AG08395 (cell line): ENCODE results near the gene SCNN1G.
A peak's percentile ranks its signal among the peaks of the same experiment; 100 is the strongest.
"Not testable (repeated sequence)": the region's sequence is repeated elsewhere in the genome, so short reads cannot be mapped to it uniquely, and the experiment has no call there.

Experiments used
- DNase-seq: peaks from one replicate; pipeline ENCODE4 v3.0.0; 2012; ENCODE audit warnings: mixed read lengths, low spot score

The SCNN1G gene

GRCh38 chr16:23207485-23207884, 24.9 kb downstream of the SCNN1G start:
- no peak for DNase-seq

- DNase-seq, result no peak
These were observed 27.1 kb downstream of the SCNN1G start for GRCh38 chr16:23209606-23210005.

DNA sequence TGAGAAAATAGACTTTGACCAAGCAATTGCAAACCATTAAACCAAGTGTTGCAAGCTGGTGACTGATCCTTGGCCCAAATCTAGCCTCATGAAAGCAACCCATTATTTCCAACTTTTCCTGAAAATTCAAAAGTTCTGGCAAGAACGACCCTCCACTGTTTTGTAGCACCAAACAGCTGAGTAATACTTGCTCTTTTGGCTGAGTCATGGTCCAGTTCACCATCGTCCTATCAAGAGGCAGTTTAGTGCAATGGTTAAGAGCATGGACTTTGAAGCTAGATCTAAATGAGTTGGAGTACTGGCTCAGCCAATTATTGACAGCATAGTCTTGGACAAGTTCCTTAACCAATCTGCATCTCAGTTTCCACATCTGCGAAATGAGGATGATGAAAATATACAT, 31.3 kb downstream of the SCNN1G start:
- DNase-seq, result no peak

DNA sequence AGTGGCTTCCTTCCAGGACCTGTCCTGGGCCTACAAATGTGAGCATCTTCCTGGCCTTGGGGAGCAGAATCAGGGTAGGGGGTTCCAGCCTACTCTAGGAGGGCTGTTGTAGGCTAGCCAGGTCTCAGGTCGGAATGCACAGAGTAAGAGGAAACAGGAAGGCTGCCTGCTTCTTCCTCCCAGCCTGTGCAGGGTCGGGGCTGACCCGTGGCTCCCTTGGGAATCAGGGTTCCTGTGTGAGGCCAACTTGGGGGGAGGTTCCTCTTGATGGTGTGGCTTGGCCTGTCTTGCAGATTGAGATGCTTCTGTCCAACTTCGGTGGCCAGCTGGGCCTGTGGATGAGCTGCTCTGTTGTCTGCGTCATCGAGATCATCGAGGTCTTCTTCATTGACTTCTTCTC, 32.3 kb downstream of the SCNN1G start:
- no peak for DNase-seq

GRCh38 chr16:23215435-23215834, 32.9 kb downstream of the SCNN1G start:
- DNase-seq, result no peak

GRCh38 chr16:23216658-23217246, 34.2 kb downstream of the SCNN1G start:
- no peak for DNase-seq

DNA sequence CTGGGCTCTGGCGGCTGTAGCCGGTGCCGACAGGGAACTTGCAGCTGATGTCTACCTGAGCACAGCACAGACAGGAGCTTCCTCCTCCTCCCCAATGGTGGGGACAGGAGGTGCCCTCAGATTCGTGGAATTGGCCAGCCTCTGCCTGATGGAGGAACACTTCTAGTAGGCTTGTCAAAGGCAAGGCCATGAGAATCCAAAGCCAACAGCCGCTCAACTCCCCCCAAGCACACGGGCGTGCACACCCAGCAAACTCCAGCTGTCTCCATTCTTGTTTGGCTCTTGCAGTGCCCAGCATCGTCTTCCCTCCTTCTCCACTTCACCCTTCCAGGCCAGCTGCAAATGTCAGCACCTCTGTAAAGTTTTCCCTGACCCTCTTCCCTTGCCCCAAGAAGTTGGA, 35.1 kb downstream of the SCNN1G start:
- no peak for DNase-seq

DNA sequence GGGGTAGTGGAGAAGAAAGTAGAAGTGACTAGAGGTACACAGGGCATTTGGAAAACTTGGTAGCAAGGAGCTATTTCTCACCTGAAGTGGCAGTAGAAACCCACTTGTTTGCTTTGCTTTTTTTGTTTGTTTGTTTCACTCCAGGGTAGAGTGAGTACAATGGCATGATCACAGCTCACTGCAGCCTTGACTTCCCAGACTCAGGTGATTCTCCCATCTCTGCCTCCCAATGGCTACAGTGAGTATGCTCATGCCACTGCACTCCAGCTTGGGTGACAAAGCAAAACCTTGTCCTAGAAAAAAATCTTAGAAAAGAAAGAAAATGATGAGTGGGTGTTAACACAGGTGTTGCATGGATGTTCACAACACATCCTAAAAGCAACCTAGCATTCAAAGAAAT, 40.4 kb downstream of the SCNN1G start:
- DNase-seq, result no peak

- no peak for DNase-seq
These were observed 40.8 kb downstream of the SCNN1G start for GRCh38 chr16:23223368-23223767.

DNA sequence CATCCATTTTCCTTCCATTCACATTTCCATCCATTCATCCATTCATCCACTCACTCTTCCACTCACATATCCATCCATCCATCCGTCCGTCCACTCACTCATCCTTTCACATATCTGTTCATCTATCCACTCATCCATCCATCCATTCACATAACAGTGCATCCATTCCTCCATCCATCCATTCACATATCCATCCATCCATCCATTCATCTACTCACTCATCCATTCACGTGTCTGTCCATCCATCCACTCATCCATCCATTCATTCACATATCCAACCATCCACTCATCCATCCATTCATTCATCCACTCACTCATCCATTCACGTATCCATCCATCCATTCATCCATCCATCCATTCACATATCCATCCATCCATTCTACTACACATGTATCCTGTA, 42.6 kb downstream of the SCNN1G start:
- no peak for DNase-seq

DNA sequence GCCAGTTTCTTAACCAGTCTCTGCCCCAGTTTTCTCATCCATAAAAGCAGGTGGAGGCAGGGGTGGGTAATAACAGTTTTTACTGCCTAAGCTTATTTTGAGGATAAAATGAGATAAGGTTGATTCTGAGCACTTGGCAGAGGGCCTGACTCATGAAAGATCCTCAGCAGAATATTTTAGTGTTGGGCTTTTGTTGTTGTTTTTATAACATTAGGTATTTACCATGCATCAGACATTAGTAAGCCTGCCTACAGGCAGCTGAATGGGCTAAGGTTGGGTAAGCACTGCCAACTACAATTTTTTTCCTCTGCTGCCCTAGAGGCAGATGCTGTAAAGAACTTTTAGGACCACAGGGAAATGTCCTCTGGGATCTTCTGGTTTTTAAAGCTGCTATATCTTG, 43.1 kb downstream of the SCNN1G start:
- no peak for DNase-seq

DNA sequence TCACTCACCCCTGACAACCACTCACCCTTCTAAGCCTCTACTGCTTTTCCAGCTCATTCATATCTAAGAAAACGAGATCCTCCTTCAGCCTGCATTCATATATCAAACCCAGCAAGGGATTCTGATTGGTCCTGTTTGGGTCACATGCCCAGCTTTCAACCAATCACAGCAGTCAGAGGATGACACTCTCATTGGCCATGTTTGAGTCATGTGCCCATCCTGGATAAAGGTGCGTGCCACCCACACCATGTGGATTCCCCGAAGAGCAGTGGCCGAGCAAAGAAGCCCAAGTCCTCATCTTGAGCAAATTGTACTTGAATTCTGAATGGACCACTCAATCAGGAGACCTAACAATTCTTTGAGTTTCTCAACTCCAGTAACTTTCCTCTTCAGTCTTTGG, 45.0 kb downstream of the SCNN1G start:
- DNase-seq, result no peak

DNA sequence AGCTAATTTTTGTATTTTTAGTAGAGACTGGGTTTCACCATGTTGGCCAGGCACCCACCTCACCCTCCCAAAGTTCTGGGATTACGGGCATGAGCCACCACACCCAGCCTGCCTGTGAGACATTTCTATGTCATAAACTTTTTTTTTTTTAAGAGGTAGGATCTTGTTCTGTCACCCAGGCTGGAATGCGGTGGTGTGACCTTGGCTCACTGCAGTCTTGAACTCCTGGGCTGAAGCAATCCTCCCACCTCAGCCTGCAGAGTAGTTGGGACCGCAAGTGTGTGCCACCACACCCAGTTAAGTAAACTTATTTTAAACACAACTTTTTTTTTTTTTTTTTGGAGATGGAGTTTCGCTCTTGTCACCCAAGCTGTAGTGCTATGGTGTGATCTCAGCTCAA, 47.2 kb downstream of the SCNN1G start:
- DNase-seq, result no peak

DNA sequence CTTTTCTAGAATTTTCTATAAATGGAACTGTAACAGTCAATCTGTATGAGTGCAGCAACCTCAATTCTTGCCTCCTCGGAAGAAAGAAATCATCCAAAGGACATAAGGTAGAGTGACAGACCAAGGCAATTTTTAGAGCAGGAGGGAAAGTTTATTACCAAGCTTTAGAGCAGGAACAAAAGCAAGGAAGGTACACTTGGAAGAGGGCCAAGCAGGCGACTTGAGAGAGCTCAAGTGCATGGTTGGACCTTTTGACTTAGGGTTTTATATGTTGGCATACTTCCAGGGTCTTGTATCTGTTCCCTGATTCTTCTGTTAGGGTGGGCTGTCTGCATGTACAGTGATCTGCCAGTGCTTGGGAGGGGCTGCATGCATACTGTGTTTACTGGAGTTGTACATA, 50.3 kb downstream of the SCNN1G start:
- no peak for DNase-seq

DNA sequence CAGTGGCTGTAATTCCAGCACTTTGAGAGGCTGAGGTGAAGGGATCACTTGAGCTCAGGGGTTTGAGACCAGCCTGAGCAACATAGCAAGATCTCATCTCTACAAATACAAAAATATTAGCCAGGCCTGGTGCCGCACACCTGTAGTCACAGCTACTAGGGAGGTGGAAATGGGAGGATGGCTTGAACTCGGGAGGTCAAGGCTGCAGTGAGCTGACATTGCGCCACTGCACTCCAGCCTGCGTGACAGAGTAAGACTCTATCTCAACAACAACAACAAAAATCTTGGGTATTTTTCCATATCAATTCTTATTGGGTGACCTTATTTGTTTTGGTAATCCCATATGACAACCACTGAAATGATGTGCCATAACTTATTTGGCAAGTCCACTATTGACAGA, 52.6 kb downstream of the SCNN1G start:
- DNase-seq, result no peak

DNA sequence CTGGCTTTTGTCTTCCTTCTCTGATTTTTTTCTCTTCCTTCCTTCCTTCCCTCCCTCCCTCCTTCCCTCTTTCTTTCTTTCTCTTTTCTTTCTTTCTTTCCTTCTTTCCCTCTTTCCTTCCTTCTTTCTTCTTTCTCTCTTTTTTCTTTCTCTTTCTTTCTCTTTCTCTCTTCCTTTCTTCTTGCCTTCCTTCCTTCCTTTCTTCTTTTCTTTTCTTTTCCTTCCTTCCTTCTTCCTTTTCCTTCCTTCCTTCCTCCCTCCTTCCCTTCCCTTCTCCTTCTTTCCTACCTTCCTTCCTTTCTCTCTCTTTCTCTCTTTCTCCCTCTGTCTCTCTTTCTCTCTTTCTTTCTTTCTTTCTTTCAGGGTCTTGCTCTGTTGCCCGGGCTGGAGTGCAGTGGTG, 54.4 kb downstream of the SCNN1G start:
- no peak for DNase-seq

GRCh38 chr16:23240994-23241393, 58.4 kb downstream of the SCNN1G start:
- DNase-seq, result no peak

GRCh38 chr16:23244122-23244521, 61.6 kb downstream of the SCNN1G start:
- no peak for DNase-seq

DNA sequence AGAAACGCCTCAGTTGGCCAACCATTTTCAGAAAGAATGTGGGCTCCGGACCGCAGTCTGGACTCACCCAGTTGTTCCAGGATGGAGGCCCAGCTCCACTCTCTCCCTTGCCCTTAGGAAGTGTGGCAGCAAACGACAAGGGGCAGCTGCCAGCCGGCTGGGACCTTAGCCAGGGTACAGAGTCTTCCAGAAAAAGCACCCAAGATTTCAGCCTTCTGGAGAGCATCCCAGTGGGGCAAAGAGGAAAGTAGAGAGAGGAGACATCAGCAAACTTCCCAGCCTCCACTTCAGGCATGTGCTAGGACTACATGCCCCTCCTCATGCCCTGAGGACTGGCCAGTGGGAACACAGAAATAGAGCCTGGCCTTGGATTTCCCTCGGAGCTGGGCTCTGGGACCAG, 62.7 kb downstream of the SCNN1G start:
- no peak for DNase-seq

DNA sequence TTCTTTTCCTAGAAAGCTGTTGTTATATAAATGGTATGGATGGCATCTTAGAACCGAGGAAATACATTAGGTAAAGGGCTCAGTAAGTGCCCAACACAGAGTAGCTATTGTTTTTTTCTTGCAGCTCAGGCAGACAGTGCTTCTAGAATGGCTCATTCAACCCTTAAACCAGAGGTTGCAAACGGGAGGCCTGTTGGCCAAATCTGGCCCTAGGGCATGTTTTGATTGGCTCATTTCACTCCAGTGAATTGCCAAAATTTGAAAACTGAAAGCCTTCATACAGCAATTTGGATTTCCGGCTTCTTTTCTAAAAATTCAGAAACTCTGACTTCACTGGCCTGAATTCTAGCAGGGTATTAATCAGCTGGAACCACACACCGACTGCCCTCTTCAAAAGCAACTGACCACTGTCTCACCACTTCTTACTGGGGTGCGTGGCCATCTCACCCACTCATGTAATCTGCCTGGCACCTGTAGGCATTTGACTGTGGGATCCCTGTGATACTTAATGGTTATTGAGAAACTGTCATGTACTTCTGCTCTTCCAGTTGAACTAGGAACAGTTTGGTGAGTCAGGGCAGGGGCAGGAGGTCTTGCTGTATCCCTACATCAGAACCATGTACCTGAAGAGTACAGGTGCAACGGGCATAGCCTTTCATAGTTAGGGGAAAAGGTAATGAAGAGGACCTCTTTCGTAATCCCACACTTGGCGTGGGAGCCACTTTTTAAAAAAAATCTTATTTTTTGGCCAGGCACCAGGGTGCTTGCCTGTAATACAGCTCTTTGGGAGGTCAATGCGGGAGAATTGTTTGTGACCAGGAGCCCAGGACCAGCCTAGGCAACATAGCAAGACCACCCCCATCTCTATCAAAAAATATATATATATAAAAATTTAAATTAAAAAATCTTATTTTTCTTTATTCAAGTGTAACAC, 66.0 kb downstream of the SCNN1G start:
- DNase-seq, result no peak

- DNase-seq, result no peak
These were observed 67.3 kb downstream of the SCNN1G start for GRCh38 chr16:23249830-23250229.

- DNase-seq, result no peak
These were observed 69.8 kb downstream of the SCNN1G start for GRCh38 chr16:23252310-23252709.

GRCh38 chr16:23253650-23254049, 71.1 kb downstream of the SCNN1G start:
- not testable (repeated sequence) for DNase-seq

DNA sequence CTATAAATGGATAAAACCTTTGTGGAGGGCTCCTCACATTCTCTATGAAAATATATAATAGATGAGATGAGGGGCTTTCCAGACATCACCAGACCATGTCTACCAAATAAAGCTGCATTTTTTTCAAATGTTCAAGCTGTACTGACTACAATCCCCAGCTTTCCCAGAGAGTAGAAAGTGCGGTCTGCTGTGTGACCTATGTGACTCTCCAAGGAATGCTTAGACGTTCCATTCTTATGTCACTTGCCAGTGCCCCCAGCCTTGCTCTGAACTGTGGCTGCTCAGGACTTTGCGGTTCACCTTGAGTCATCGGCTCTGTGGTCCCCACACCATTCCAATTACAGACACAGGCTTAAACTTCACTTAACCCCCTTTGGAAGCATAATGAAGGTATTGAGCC, 71.8 kb downstream of the SCNN1G start:
- DNase-seq, result peak; percentile 8
